ENCODE measurements around the gene EVI2B.

The EVI2B gene

GRCh38 chr17:31283841-31284240, 30.0 kb downstream of the EVI2B start:
- Histone ChIP-seq H3K79me2 (ENCODE audit: control insufficient read depth, low read length) (no peaks in the 10 kb centered on the region), H3K36me3 (ENCODE audit: control insufficient read depth, low read length) (peaks cover 14% of the 10 kb centered on the region; the same call in 1 of the 2 replicates), H3F3A (ENCODE audit: control insufficient read depth, insufficient read depth) (no peaks in the 10 kb centered on the region), H3K9me3 (ENCODE audit: control insufficient read depth, insufficient read depth, low read length) (no peaks in the 10 kb centered on the region), H3K4me3 (ENCODE audit: low read length) (no peak overlapping the region), H3K4me2 (ENCODE audit: low read length) (no peak overlapping the region), H3K27me3 (ENCODE audit: control insufficient read depth, low read length) (no peaks in the 10 kb centered on the region), H3K4me1 (ENCODE audit: control insufficient read depth, low read length) (no peaks in the 10 kb centered on the region), H4K20me1 (ENCODE audit: control insufficient read depth, insufficient read depth, low read depth, low read length) (no peaks in the 10 kb centered on the region), H3K9me2 (replicated peaks; ENCODE audit: control insufficient read depth, low read length) (no peaks in the 10 kb centered on the region), H3K27ac (ENCODE audit: low read depth, low read length) (no peak overlapping the region)
- TF ChIP-seq EZH2phosphoT487 (IDR thresholded peaks at IDR 0.05; ENCODE audit: borderline replicate concordance, low read length) (no peak), CTCF (IDR thresholded peaks at IDR 0.05; ENCODE audit: low read depth, low read length, poor library complexity, severe bottlenecking) (no peak)

GRCh38 chr17:31281061-31281460, 32.8 kb downstream of the EVI2B start:
- Histone ChIP-seq H3F3A (ENCODE audit: control insufficient read depth, insufficient read depth) (no peaks in the 10 kb centered on the region), H3K4me2 (ENCODE audit: low read length) (no peak overlapping the region), H3K36me3 (ENCODE audit: control insufficient read depth, low read length) (peaks cover 28% of the 10 kb centered on the region), H3K9me2 (replicated peaks; ENCODE audit: control insufficient read depth, low read length) (no peaks in the 10 kb centered on the region), H3K4me3 (ENCODE audit: low read length) (no peak overlapping the region), H3K4me1 (ENCODE audit: control insufficient read depth, low read length) (no peaks in the 10 kb centered on the region), H3K27me3 (ENCODE audit: control insufficient read depth, low read length) (no peaks in the 10 kb centered on the region), H3K79me2 (ENCODE audit: control insufficient read depth, low read length) (no peaks in the 10 kb centered on the region), H3K9me3 (ENCODE audit: control insufficient read depth, insufficient read depth, low read length) (no peaks in the 10 kb centered on the region), H3K27ac (ENCODE audit: low read depth, low read length) (no peak overlapping the region), H4K20me1 (ENCODE audit: control insufficient read depth, insufficient read depth, low read depth, low read length) (no peaks in the 10 kb centered on the region)
- TF ChIP-seq CTCF (IDR thresholded peaks at IDR 0.05; ENCODE audit: low read depth, low read length, poor library complexity, severe bottlenecking) = no peak
- TF ChIP-seq EZH2phosphoT487 (IDR thresholded peaks at IDR 0.05; ENCODE audit: borderline replicate concordance, low read length) = no peak

- Histone ChIP-seq H3K27ac (ENCODE audit: low read depth, low read length) (no peak overlapping the region), H3K4me3 (ENCODE audit: low read length) (no peak overlapping the region), H4K20me1 (ENCODE audit: control insufficient read depth, insufficient read depth, low read depth, low read length) (no peaks in the 10 kb centered on the region), H3K4me1 (ENCODE audit: control insufficient read depth, low read length) (no peaks in the 10 kb centered on the region), H3K36me3 (ENCODE audit: control insufficient read depth, low read length) (peaks cover 34% of the 10 kb centered on the region), H3K4me2 (ENCODE audit: low read length) (no peak overlapping the region), H3F3A (ENCODE audit: control insufficient read depth, insufficient read depth) (no peaks in the 10 kb centered on the region), H3K27me3 (ENCODE audit: control insufficient read depth, low read length) (no peaks in the 10 kb centered on the region), H3K9me2 (replicated peaks; ENCODE audit: control insufficient read depth, low read length) (no peaks in the 10 kb centered on the region), H3K79me2 (ENCODE audit: control insufficient read depth, low read length) (no peaks in the 10 kb centered on the region), H3K9me3 (ENCODE audit: control insufficient read depth, insufficient read depth, low read length) (no peaks in the 10 kb centered on the region)
- TF ChIP-seq EZH2phosphoT487 (IDR thresholded peaks at IDR 0.05; ENCODE audit: borderline replicate concordance, low read length) (no peak), CTCF (IDR thresholded peaks at IDR 0.05; ENCODE audit: low read depth, low read length, poor library complexity, severe bottlenecking) (no peak)
Observed at GRCh38 chr17:31279401-31279800, 34.5 kb downstream of the EVI2B start.

GRCh38 chr17:31275116-31275515, 38.7 kb downstream of the EVI2B start:
- Histone ChIP-seq H3K4me2 (ENCODE audit: low read length) (no peak overlapping the region), H4K20me1 (ENCODE audit: control insufficient read depth, insufficient read depth, low read depth, low read length) (no peaks in the 10 kb centered on the region), H3K9me3 (ENCODE audit: control insufficient read depth, insufficient read depth, low read length) (no peaks in the 10 kb centered on the region), H3K4me3 (ENCODE audit: low read length) (no peak overlapping the region), H3K79me2 (ENCODE audit: control insufficient read depth, low read length) (no peaks in the 10 kb centered on the region), H3K4me1 (ENCODE audit: control insufficient read depth, low read length) (no peaks in the 10 kb centered on the region), H3K36me3 (ENCODE audit: control insufficient read depth, low read length) (peaks cover 44% of the 10 kb centered on the region), H3K27me3 (ENCODE audit: control insufficient read depth, low read length) (no peaks in the 10 kb centered on the region), H3K9me2 (replicated peaks; ENCODE audit: control insufficient read depth, low read length) (no peaks in the 10 kb centered on the region), H3K27ac (ENCODE audit: low read depth, low read length) (no peak overlapping the region), H3F3A (ENCODE audit: control insufficient read depth, insufficient read depth) (no peaks in the 10 kb centered on the region)
- TF ChIP-seq CTCF (IDR thresholded peaks at IDR 0.05; ENCODE audit: low read depth, low read length, poor library complexity, severe bottlenecking) = no peak
- no peak for TF ChIP-seq EZH2phosphoT487 (IDR thresholded peaks at IDR 0.05; ENCODE audit: borderline replicate concordance, low read length)

All from DOHH2 (cell line).